Thyroid gland (tissue), 4 donors: ENCODE data around the gene IMPDH2. TPM values are rescaled to one million over a fixed set of nuclear protein-coding genes. Genes with fewer than 3 reads are reported as not detected.

Source experiments
- DNase-seq, 2 donors: peaks; one replicate each; pipeline ENCODE4 v3.0.0-alpha.2; 2019
- H3K27ac ChIP-seq, 3 donors: fragments of 200-600 bp; sonication (generic); 1 replicate in 2 of 3; 2 replicates in 1 of 3; pipeline ENCODE4 v1.5.1; 2016 to 2019; ENCODE audit warnings: mild to moderate bottlenecking in 1 of 3, moderate library complexity in 1 of 3
- H3K27me3 ChIP-seq: fragments of 200-600 bp; sonication (generic); one replicate; pipeline ENCODE4 v1.5.1; 2019
- H3K36me3 ChIP-seq, 2 donors: fragments of 200-600 bp; sonication (generic); one replicate each; pipeline ENCODE4 v1.5.1; 2016 to 2019
- H3K4me1 ChIP-seq, 2 donors: fragments of 200-600 bp; sonication (generic); one replicate each; pipeline ENCODE4 v1.5.1; 2017 to 2019
- H3K4me3 ChIP-seq, 3 donors: fragments of 200-600 bp; sonication (generic); replicated peaks in 1 of 3; 1 replicate in 2 of 3; 2 replicates in 1 of 3; pipeline ENCODE4 v1.5.1; 2016; ENCODE audit warnings: mild to moderate bottlenecking in 1 of 3
- H3K9me3 ChIP-seq: fragments of 200-600 bp; sonication (generic); one replicate; pipeline ENCODE4 v1.5.1; 2017
- CTCF ChIP-seq, 6 experiments: fragments of 200-600 bp in 3 of 6; fragments of 450-650 bp in 3 of 6; sonication (generic) in 3 of 6; IDR thresholded peaks; one replicate each; pipeline ENCODE4 v1.5.1; 2016 to 2019; ENCODE audit warnings: antibody characterized with exemption in 6 of 6, mild to moderate bottlenecking in 2 of 6, inconsistent platforms in 1 of 6, moderate library complexity in 1 of 6
- POLR2A ChIP-seq, 2 donors: fragments of 450-650 bp; IDR thresholded peaks; one replicate each; pipeline ENCODE4 v1.6.1; 2017; ENCODE audit warnings: antibody characterized with exemption in 2 of 2, mild to moderate bottlenecking in 2 of 2, moderate library complexity in 1 of 2
- WGBS, 2 donors: methylation state at CpG; one replicate each; pipeline ENCODE4 v1.1.5; 2017; 5-methylcytosine and 5-hydroxymethylcytosine counted together
- intact Hi-C: fragments of 100-400 bp; cut with DNase I; formaldehyde crosslinking; loops from one replicate; pipeline ENCODE4 v1.15.1; 2023
- total RNA-seq, 4 donors: library from RNA; depleted of rRNA; stranded (reverse); fragments of >200 nt; gene quantifications; one replicate each; pipeline ENCODE4 v1.2.3, GENCODE V29; 2016

Gene IMPDH2
- total RNA-seq, 4 donors from 2014 or later = 92.9 to 159 (median 109) TPM

DNA sequence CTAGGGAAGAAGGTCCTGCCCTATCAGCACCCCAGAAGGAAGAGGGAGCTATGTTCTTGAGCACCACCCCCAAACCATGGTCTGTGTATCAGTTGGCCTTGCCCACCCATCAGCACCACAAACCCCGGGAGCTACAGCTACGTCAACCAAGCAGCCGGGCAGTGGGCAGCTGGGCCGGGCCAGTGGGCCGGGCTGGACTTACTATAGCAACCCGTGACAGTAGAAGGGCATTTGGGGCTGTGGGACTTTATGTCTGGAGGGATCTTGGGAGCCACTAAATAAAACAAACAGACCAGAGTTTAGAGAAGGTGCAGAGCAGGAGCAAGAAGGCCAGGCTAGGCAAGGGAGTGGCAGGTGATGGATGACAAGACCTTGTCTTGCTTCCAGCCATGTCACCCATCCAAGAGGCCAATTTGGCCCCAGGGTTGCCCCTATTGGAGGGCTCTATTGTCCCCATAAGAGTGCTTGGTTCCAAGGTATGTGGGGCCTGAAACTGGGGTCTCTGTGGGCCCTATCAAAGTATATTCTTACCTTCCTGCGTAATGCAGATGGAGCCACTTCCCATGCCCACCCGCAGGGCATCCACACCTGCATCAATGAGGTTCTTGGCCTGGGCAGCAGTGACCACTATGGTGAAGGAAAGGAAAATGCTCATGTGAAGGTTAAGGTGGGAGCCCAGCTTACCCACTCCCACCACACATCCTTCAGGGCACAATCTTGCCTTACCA, 3.2 kb downstream of the IMPDH2 start:
- no peak overlapping the region for H3K27ac ChIP-seq
- peaks cover 14 to 28% of the 10 kb centered on the region in 2 donors for H3K4me1 ChIP-seq
- DNase-seq = no peak
- H3K36me3 ChIP-seq = peaks cover 27 to 36% of the 10 kb centered on the region in 2 donors
- H3K9me3 ChIP-seq = no peaks in the 10 kb centered on the region
- no peaks in the 10 kb centered on the region for H3K27me3 ChIP-seq
- WGBS, 2 donors = 92 to 94% methylated on average over 8 of the region's 8 CpGs
- H3K4me3 ChIP-seq = no peak overlapping the region
- TF ChIP-seq POLR2A (IDR thresholded peaks at IDR 0.05) = no peak
- intact Hi-C loops = loop anchor here (10.0 kb wide), 1 partner anchor 69 kb away; the partner anchor contains the start of gene QRICH1

GRCh38 chr3:49025005-49025792, 4.0 kb downstream of the IMPDH2 start:
- peaks cover 25 to 29% of the 10 kb centered on the region in 2 donors for H3K36me3 ChIP-seq
- no peak overlapping the region for H3K27ac ChIP-seq
- TF ChIP-seq CTCF (IDR thresholded peaks at IDR 0.05) (no peak), POLR2A (IDR thresholded peaks at IDR 0.05) (no peak)
- H3K4me1 ChIP-seq = peaks cover 18 to 32% of the 10 kb centered on the region in 2 donors
- intact Hi-C loops = loop anchor here (10.0 kb wide), 1 partner anchor 70 kb away; the partner anchor contains the start of gene QRICH1
- 84 to 90% methylated on average over 9 to 11 of the region's 13 CpGs for WGBS, 2 donors
- no peak for DNase-seq
- H3K4me3 ChIP-seq = no peak overlapping the region
- H3K9me3 ChIP-seq = no peaks in the 10 kb centered on the region
- no peaks in the 10 kb centered on the region for H3K27me3 ChIP-seq

- WGBS, 2 donors = 86 to 92% methylated on average over 4 to 5 of the region's 5 CpGs
- intact Hi-C loops = loop anchor here (10.0 kb wide), 1 partner anchor 70 kb away; the partner anchor contains the start of gene QRICH1
- peaks cover 25% of the 10 kb centered on the region in 2 donors for H3K36me3 ChIP-seq
These were observed 4.7 kb downstream of the IMPDH2 start for GRCh38 chr3:49024449-49024848.

GRCh38 chr3:49023775-49024174, 5.4 kb downstream of the IMPDH2 start:
- Histone ChIP-seq H3K27ac (no peak overlapping the region), H3K27me3 (no peaks in the 10 kb centered on the region), H3K4me3 (no peak overlapping the region), H3K4me1 (peaks cover 25 to 38% of the 10 kb centered on the region in 2 donors), H3K36me3 (peaks cover 25% of the 10 kb centered on the region in 2 donors), H3K9me3 (no peaks in the 10 kb centered on the region)
- intact Hi-C loops = loop anchor here (10.0 kb wide), 1 partner anchor 71 kb away; the partner anchor contains the start of gene QRICH1
- no peak for DNase-seq
- TF ChIP-seq POLR2A (IDR thresholded peaks at IDR 0.05) (no peak), CTCF (IDR thresholded peaks at IDR 0.05) (no peak)
- 88 to 91% methylated on average over 4 of the region's 4 CpGs for WGBS, 2 donors

More at GRCh38 chr3:49024449-49024848, 4.7 kb downstream of the IMPDH2 start:
- Histone ChIP-seq H3K27ac (no peak overlapping the region), H3K9me3 (no peaks in the 10 kb centered on the region), H3K4me1 (peaks cover 24 to 35% of the 10 kb centered on the region in 2 donors), H3K4me3 (no peak overlapping the region), H3K27me3 (no peaks in the 10 kb centered on the region)
- no peak for DNase-seq
- TF ChIP-seq POLR2A (IDR thresholded peaks at IDR 0.05) = no peak
- TF ChIP-seq CTCF (IDR thresholded peaks at IDR 0.05) = no peak

GRCh38 chr3:49022688-49023171, 6.5 kb downstream of the IMPDH2 start:
- H3K27ac ChIP-seq = peak overlapping the region; percentile 94 to 100 (median 100)
- peaks cover 24 to 30% of the 10 kb centered on the region in 2 donors for H3K4me1 ChIP-seq
- H3K27me3 ChIP-seq = no peaks in the 10 kb centered on the region
- H3K4me3 ChIP-seq = peak overlapping the region; percentile 77 to 98 (median 97)
- intact Hi-C loops = loop anchor here (10.0 kb wide), 1 partner anchor 72 kb away; the partner anchor contains the start of gene QRICH1
- TF ChIP-seq CTCF (IDR thresholded peaks at IDR 0.05) (no peak), POLR2A (IDR thresholded peaks at IDR 0.05) (no peak)
- WGBS, 2 donors = 17 to 21% methylated on average over 9 to 11 of the region's 12 CpGs
- H3K36me3 ChIP-seq = peaks cover 25% of the 10 kb centered on the region in 2 donors
- DNase-seq = no peak
- H3K9me3 ChIP-seq = no peaks in the 10 kb centered on the region
